D721Med (cell line): ENCODE results near the gene CNNM3.

ENCODE experiments used
- DNase-seq: peaks from one replicate; pipeline ENCODE4 v3.0.0; 2011; ENCODE audit warnings: low spot score; ENCODE audit not compliant: insufficient read length
- FAIRE-seq: peaks from 2 replicates; lab custom pipeline; 2011; peaks lifted over from hg19 to GRCh38; lab: Jason Lieb, UNC
- CTCF ChIP-seq: IDR thresholded peaks from 2 replicates; pipeline ENCODE4 v1.5.1; 2012; ENCODE audit warnings: mild to moderate bottlenecking, control low read depth; ENCODE audit not compliant: insufficient read depth; ENCODE audit errors: missing control alignments

CNNM3 gene

DNA sequence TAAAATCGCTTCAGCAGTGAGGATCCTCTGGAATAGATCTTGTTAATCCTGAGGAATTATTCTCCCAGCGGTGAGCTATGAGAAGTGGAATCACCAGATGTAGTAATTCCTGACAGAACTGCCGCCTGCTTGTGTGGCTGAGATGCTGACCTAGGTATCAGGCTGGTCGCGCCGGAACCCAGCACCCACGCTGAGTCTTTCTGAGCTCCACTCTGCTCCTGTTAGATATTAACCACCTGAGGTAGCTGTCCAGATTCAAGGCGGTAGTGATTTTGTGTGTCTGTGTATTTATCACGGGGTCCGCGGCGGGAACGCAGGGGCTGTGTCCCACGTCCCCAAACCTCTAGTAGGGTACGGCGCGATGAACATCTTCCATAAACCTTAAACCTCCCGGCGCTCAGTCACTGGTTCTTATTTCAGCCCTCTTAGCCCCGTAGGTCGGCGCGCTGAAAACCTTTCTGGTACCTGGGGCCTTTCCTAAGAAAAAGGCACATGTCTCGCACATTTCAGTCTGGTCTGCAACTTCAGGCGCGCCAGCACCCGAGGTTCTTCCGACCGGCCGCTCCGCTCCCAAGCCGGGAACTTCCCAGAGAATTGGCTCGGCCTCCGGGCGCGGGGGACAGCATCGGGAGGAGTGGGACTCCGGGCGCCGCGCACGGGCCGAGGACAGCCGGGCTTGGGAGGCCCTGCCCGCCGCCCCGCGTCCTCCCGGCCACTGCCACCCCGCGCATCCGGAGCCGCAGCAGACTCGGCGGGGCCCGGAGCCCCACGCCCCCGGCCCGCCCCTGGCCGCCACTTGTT is 542 bp upstream of the CNNM3 start:
- FAIRE-seq (no peak), DNase-seq (peak; percentile 61)
- no peak for TF ChIP-seq CTCF

DNA sequence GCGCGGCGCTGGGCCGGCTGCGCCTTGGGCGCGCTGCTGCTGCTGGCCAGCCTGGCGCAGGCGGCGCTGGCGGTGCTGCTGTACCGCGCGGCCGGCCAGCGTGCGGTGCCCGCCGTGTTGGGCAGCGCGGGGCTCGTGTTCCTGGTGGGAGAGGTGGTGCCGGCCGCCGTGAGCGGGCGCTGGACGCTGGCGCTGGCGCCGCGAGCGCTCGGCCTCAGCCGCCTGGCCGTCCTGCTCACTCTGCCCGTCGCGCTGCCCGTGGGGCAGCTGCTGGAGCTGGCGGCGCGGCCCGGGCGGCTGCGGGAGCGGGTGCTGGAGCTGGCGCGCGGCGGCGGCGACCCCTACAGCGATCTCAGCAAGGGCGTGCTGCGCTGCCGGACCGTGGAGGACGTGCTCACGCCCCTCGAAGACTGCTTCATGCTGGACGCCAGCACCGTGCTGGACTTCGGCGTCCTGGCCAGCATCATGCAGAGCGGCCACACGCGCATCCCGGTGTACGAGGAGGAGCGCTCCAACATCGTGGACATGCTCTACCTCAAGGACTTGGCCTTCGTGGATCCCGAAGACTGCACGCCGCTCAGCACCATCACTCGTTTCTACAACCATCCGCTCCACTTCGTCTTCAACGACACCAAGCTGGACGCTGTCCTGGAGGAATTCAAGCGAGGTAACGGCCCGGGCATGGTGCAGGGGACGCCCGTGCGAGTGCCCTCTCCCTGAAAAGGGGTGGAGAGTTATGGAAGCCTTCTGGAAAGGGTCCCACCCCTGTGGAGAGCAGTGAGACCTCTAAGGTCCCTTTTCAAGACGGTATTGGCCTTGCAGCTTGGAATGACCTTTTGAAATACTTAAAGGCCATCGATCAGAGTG is 1.0 kb downstream of the CNNM3 start:
- FAIRE-seq = no peak
- TF ChIP-seq CTCF = no peak
- no peak for DNase-seq

DNA sequence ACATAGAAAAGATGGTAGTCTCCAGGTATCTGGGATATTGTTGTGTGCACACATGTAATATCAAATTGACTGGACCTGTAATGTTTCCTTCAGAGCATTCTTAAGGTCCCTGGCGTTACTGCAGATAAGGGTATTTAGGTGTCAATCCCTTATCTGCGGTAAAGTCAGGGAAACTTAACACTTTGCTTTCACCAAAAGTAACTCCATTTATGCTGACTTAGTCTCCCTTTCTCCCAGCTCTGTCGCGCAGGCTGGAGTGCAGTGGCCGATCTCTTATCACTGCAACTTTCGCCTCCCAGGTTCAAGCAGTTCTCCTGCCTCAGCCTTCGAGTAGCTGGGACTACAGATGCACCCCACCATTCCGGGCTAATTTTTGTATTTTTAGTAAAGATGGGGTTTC is 1.8 kb downstream of the CNNM3 start:
- FAIRE-seq (no peak), DNase-seq (no peak)
- TF ChIP-seq CTCF = no peak

DNA sequence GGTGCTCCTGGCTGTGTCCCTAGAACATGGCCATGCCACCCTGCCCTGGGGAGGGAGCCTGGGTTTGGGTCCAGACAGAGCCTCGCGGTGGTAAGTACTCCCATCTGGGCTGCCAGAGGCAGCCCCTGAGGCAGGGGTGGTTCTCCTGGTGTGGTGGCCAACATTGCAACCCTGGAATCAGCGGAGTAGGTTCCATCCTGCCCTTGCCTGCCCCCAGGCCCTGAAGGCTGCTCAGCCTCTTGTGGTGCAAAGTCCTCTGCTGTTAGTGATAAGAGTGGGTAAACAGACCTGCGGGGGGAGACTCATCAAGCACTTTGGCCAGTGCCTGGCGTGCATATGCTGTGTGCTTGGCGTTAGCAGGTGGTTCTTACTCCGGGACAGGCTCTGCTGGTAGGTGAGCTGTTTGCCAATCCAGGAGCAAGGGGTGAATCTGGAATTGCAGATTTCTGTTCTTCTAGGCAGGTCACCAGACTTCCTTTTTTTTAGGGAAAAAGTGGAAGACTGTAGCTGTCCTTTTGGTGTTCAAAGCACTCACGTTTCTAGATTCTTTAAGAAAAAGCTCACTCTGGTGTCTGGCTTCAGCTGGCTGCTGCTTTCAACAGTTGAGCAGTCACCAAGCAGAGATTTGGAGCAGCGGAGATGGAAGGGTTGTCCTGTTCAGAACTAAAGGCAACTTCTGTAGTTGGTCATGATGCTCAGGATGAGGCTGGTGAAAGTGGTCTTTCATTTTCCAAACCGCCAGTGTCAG is 3.2 kb downstream of the CNNM3 start:
- DNase-seq (no peak), FAIRE-seq (no peak)
- TF ChIP-seq CTCF = no peak

DNA sequence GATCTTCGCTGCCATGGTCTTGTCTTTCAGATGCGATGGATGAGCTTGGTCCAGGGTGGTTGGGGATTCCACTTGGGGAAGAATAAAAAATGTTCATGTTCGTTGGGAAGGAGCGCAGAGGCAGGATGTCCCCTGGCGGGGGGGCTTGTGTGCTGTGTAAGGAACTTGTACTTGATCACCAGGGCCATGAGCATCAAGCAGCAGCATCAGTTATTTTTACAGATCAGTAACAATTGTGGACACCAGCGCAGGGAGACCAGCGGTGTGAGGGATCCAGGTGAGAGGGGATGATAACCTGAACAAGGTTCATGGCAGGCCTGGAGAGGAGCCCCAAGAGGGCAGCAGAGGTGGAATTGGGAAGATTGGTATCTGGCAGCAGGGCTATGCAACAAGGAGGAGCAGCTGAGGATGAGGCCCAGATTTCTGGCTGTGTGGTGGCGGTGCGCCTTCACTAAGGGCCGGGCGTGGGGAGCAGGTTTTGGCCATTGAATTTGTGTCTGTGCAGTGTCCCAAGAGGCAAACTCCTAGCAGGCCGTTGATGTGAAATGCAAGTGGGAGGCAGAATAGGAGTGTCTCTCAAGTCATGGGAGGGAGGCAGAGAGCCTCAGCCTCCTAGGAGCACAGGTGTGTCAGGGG is 3.9 kb downstream of the CNNM3 start:
- no peak for TF ChIP-seq CTCF
- FAIRE-seq = no peak
- no peak for DNase-seq

DNA sequence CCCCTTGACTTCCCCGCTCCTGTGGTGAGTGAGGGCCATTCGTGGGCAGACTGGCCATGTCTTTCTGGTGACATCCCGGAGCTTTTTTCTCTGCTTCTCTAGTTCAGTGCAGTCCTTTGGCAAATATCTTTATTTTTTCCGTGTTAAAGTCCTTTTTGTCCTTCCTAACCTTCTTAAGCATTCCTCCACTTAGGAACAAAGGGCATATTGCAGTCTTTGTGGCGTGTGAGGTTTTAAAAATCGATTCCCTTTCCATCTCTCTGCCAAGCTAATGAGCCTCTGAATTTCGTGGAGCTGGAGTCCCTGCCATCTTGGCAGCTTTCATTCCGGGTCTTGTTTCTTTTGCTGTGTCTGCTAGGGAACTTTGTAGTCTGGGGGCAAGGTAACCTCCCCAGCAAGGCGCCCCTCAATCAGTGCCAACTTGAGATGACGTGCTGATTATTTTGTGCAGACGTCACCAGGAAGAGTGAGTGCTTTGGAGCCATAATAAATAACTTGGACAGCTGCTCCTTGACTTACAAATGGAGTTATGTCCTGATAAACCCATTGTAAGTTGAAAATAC is 5.1 kb downstream of the CNNM3 start:
- no peak for DNase-seq
- FAIRE-seq = no peak
- TF ChIP-seq CTCF = no peak
